Pancreas (tissue), 10 donors: ENCODE measurements around the gene CCIN. TPM values are rescaled to one million over a fixed set of nuclear protein-coding genes. Genes with fewer than 3 reads are reported as not detected.

Experiments used
- ATAC-seq, 4 donors: fragments of 200-7000 bp; cut with Tn5 transposase; one replicate each; pipeline versions ENCODE4 v1.8.0 to v1.9.1; 2020; ENCODE audit warnings: mild to moderate bottlenecking in 4 of 4, moderate library complexity in 4 of 4
- DNase-seq, 6 donors: peaks; one replicate each; pipeline ENCODE4 v3.0.0-alpha.2; 2020
- FAIRE-seq: peaks from 2 replicates; lab custom pipeline; 2012; peaks lifted over from hg19 to GRCh38; lab: Jason Lieb, UNC
- H3K27ac ChIP-seq, 4 donors: fragments of 200-600 bp; sonication (generic); 1 replicate in 3 of 4; 2 replicates in 1 of 4; pipeline versions ENCODE4 v1.5.0 to v1.8.0; 2020
- H3K27me3 ChIP-seq, 4 donors: fragments of 200-600 bp; one replicate each; pipeline ENCODE4 v1.8.0; 2021
- H3K36me3 ChIP-seq, 3 donors: fragments of 200-600 bp; sonication (generic) in 1 of 3; one replicate each; pipeline versions ENCODE4 v1.5.0 to v1.8.0; 2020 to 2021
- H3K4me1 ChIP-seq, 3 donors: fragments of 200-600 bp; one replicate each; pipeline ENCODE4 v1.8.0; 2021
- H3K4me3 ChIP-seq, 4 donors: fragments of 200-600 bp; sonication (generic) in 2 of 4; one replicate each; pipeline versions ENCODE4 v1.5.0 to v1.8.0; 2020 to 2021
- H3K9me3 ChIP-seq, 4 donors: fragments of 200-600 bp; one replicate each; pipeline ENCODE4 v1.8.0; 2021
- WGBS, 2 donors: extraction: QIAGEN DNeasy Blood & Tissue Kit; methylation state at CpG; one replicate each; pipeline ENCODE4 v1.1.7; 2013; 5-methylcytosine and 5-hydroxymethylcytosine counted together
- intact Hi-C, 3 donors: fragments of 100-400 bp; cut with DNase I; formaldehyde crosslinking; loops; one replicate each; pipeline versions ENCODE4 v1.11.1 to v1.14.2; 2022
- polyA plus RNA-seq, 2 donors: library from polyadenylated mRNA; stranded (reverse); fragments of 200-250 nt; gene quantifications; one replicate each; pipeline ENCODE4 v1.2.3, GENCODE V29; 2013
- total RNA-seq, 6 donors: library from RNA; stranded (reverse); fragmentation: NEBNext Ultra II Directional in 4 of 6; extraction: Animal tissue kit (Norgen Biotek cat#: 25700) in 4 of 6; gene quantifications; one replicate each; pipeline versions ENCODE4 v1.2.1 to v1.2.4, GENCODE V29; 2021 to 2023
- TF ChIP-seq, protein P1 (sequence below), 4 donors: fragments of 200-600 bp; sonication (generic) in 3 of 4; IDR thresholded peaks; one replicate each; pipeline versions ENCODE4 v1.5.0 to v1.8.0; 2021; ENCODE audit warnings: antibody characterized with exemption in 4 of 4
- donor health status: healthy with polysubstance abuse.
- donor health status: DM: no; HTN: no; CAD: no; lungs with moderate emphysema.
- donor health status: DM: no; HTN: no; CAD: no.
- donor health status: control.
- donor health status: control.
- donor health status: Bipolar disorder and iron deficiency.
- donor health status: DM: yes; HTN: yes; CAD: no.
- donor health status: DM: no; HTN: no; CAD: no.
- donor health status: DM: no; HTN: no; CAD: no.
- donor health status: DM: yes; HTN: yes; CAD: no.

Gene CCIN
- total and polyA plus RNA-seq, 8 donors = 0.05 to 0.25 (median 0.11) TPM; not detected in 5

DNA sequence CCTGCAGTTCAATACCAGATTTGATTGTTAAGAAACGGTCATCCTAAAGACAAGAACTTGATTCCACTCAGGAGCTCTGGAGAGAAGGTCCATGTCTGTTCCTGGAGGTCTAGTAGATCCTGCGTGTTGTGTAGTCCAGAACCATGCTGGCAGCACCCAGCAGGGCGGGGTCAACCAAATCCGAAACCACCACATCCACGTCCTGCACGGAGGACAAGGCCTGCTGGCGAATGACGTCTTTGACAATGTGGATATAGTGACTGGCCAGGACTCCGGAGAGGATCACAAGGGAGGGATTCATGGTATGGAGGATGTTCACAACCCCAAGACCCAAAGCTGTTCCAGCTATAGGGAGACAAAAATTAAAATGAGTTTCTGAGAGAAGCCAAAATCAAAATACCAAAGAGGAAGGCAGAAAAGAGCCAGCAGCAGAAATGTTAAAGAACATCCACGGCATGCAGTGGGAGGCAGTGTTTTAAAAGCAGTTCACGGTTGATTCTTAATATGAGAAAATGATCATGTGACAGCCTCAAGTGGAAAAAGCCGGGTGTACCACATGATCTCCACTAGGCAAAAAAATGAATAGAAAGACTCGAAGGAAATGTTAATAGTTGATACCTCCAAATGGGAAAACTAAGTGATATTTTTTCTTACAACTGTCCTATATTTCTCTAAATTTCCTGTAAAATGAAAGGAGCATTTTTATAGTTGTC is 48.2 kb downstream of the CCIN start:
- peaks cover 0 to 32% (median 14%) of the 10 kb centered on the region in 3 donors for H3K36me3 ChIP-seq

DNA sequence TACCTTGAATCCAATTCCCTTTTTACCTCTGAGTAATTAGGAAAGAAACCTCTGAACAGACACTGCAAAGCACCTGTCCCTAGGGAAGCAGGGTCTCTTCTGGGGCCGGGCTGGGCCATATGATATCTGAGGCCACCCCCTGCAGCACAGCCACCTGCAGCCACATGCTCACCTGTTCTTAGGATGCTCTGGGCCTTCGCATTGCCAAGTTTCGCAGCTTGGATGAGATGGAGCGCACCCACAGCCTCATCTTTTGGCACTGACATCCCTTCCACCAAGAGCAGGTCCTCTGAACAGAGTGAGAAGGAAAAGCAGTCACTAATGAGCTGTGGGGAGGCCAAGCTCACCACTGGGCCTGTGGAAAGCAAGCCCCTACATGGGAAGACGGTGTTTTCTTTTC is 48.8 kb downstream of the CCIN start:
- H3K9me3 ChIP-seq = no peaks in the 10 kb centered on the region
- no peak overlapping the region for H3K27ac ChIP-seq
- DNase-seq = no peak
- intact Hi-C loops = no loop called here
- TF ChIP-seq, protein P1, sequence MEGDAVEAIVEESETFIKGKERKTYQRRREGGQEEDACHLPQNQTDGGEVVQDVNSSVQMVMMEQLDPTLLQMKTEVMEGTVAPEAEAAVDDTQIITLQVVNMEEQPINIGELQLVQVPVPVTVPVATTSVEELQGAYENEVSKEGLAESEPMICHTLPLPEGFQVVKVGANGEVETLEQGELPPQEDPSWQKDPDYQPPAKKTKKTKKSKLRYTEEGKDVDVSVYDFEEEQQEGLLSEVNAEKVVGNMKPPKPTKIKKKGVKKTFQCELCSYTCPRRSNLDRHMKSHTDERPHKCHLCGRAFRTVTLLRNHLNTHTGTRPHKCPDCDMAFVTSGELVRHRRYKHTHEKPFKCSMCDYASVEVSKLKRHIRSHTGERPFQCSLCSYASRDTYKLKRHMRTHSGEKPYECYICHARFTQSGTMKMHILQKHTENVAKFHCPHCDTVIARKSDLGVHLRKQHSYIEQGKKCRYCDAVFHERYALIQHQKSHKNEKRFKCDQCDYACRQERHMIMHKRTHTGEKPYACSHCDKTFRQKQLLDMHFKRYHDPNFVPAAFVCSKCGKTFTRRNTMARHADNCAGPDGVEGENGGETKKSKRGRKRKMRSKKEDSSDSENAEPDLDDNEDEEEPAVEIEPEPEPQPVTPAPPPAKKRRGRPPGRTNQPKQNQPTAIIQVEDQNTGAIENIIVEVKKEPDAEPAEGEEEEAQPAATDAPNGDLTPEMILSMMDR (IDR thresholded peaks at IDR 0.05) = no peak
- H3K27me3 ChIP-seq = no peaks in the 10 kb centered on the region
- no peak for ATAC-seq
- peaks cover 2 to 38% (median 14%) of the 10 kb centered on the region in 3 donors for H3K36me3 ChIP-seq
- WGBS, 2 donors = 93 to 94% methylated on average over 5 of the region's 5 CpGs
- H3K4me3 ChIP-seq = no peak overlapping the region
- peaks cover 0 to 8% (median 5%) of the 10 kb centered on the region in 3 donors for H3K4me1 ChIP-seq
- no peak for FAIRE-seq

More for the DNA sequence above, 48.2 kb downstream of the CCIN start:
- DNase-seq = no peak
- Histone ChIP-seq H3K4me3 (no peak overlapping the region), H3K9me3 (no peaks in the 10 kb centered on the region), H3K4me1 (peaks cover 0 to 8% (median 5%) of the 10 kb centered on the region in 3 donors), H3K27ac (no peak overlapping the region), H3K27me3 (no peaks in the 10 kb centered on the region)
- intact Hi-C loops = no loop called here
- no peak for ATAC-seq
- 73 to 77% methylated on average over 13 of the region's 13 CpGs for WGBS, 2 donors
- TF ChIP-seq, protein P1 (IDR thresholded peaks at IDR 0.05) = no peak
- no peak for FAIRE-seq

DNA sequence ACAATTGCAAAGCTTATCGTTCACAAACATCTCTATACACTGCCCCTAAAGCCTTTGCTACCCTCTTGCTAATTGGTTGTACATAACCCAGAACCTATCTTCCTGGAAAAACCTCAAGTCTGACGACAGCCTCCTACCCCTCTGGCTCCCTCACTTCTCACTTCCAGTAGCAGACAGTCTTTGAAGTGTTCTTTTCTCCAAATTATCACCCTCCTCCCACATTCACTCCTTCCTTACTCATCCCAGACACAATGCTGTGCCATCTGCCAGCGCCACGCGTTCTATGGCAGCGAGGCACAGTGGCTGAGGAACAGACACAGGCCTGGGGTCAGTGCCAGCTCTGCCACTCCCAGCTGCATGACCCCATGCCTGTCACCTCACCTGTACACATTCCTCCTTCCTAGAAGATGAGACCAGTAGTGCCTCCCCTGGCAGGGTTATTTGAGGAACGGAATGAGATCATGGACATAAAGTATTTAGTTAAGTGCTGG is 49.3 kb downstream of the CCIN start:
- Histone ChIP-seq H3K36me3 (peaks cover 5 to 39% (median 14%) of the 10 kb centered on the region in 3 donors), H3K27ac (no peak overlapping the region), H3K9me3 (no peaks in the 10 kb centered on the region), H3K27me3 (no peaks in the 10 kb centered on the region), H3K4me1 (peaks cover 0 to 8% (median 5%) of the 10 kb centered on the region in 3 donors), H3K4me3 (no peak overlapping the region)
- ATAC-seq = no peak
- WGBS, 2 donors = 91% methylated on average over 7 of the region's 7 CpGs
- intact Hi-C loops = no loop called here
- no peak for FAIRE-seq
- TF ChIP-seq, protein P1 (IDR thresholded peaks at IDR 0.05) = no peak
- DNase-seq = no peak

Other genes with a start within 250 kb of the CCIN start
- gene OR2S2, start 211.2 kb upstream of the CCIN start, total RNA-seq = not detected
- gene OR2S2, start 211.2 kb upstream of the CCIN start, polyA plus RNA-seq = not detected
- gene RECK, start 132.5 kb upstream of the CCIN start, total RNA-seq = 1 to 10 TPM in 5 of 6 donors, under 1 TPM in 1; 0.95 to 4.6 (median 1.8) TPM
- 1 to 10 TPM; 1.4 to 2.0 TPM for gene RECK, start 132.5 kb upstream of the CCIN start, polyA plus RNA-seq
- gene GLIPR2, start 32.7 kb upstream of the CCIN start, total RNA-seq = 10 to 100 TPM in 1 of 6 donors, 1 to 10 TPM in 5; 1.3 to 10.0 (median 2.3) TPM
- 1 to 10 TPM; 5.8 to 8.2 TPM for gene GLIPR2, start 32.7 kb upstream of the CCIN start, polyA plus RNA-seq
- 10 to 100 TPM; 57.9 to 91.7 (median 77.7) TPM for gene CLTA, start 21.5 kb downstream of the CCIN start, total RNA-seq
- 100 to 1,000 TPM in 1 of 2 donors, 10 to 100 TPM in 1; 49.2 to 102 TPM for gene CLTA, start 21.5 kb downstream of the CCIN start, polyA plus RNA-seq
- gene GNE, start 89.1 kb downstream of the CCIN start, total RNA-seq = 10 to 100 TPM in 1 of 6 donors, 1 to 10 TPM in 5; 4.4 to 11.8 (median 7.0) TPM
- 10 to 100 TPM in 1 of 2 donors, 1 to 10 TPM in 1; 5.1 to 12.7 TPM for gene GNE, start 89.1 kb downstream of the CCIN start, polyA plus RNA-seq
- gene RNF38, start 230.9 kb downstream of the CCIN start, total RNA-seq = 10 to 100 TPM; 17.0 to 39.4 (median 19.9) TPM
- gene RNF38, start 230.9 kb downstream of the CCIN start, polyA plus RNA-seq = 10 to 100 TPM in 1 of 2 donors, 1 to 10 TPM in 1; 4.4 to 10.8 TPM